Right ventricle myocardium inferior (tissue), 1 donor: ENCODE measurements around the gene GFER. TPM values are rescaled to one million over a fixed set of nuclear protein-coding genes. Genes with fewer than 3 reads are reported as not detected.
"Not testable (repeated sequence)": the region's sequence is repeated elsewhere in the genome, so short reads cannot be mapped to it uniquely, and the experiment has no call there.

Experiments
- ATAC-seq: fragments of 200-7000 bp; cut with Tn5 transposase; one replicate; pipeline ENCODE4 v1.9.1; 2020; ENCODE audit warnings: mild to moderate bottlenecking, moderate library complexity
- DNase-seq: peaks from one replicate; pipeline ENCODE4 v3.0.0; 2021; ENCODE audit errors: missing footprints
- intact Hi-C: fragments of 100-400 bp; cut with DNase I; formaldehyde crosslinking; loops from one replicate; pipeline ENCODE4 v1.11.0; 2022
- total RNA-seq: library from RNA; stranded (reverse); fragmentation: NEBNext Ultra II Directional; extraction: Animal tissue kit (Norgen Biotek cat#: 25700); gene quantifications from one replicate; pipeline ENCODE4 v1.2.1, GENCODE V29; 2021
- donor health status: DM: no; HTN: yes; CAD: no; lungs with severe emphysema.

Gene GFER
- total RNA-seq, 1 donor from 2014 or later: 25.8 TPM

GRCh38 chr16:2031081-2031577 lies 47.1 kb downstream of the GFER start:
- DNase-seq (no peak), ATAC-seq (peak; percentile 1)
- intact Hi-C loops: no loop called here

- peak; percentile 26 for ATAC-seq
- no peak for DNase-seq
- intact Hi-C loops: loop anchor here (2.0 kb wide), 1 partner anchor 14 kb away; the partner anchor contains the start of genes NTHL1 and TSC2
These were observed 48.5 kb downstream of the GFER start for GRCh38 chr16:2032285-2033056.

GRCh38 chr16:2033057-2033908 lies 49.3 kb downstream of the GFER start:
- peak; percentile 62 for ATAC-seq
- DNase-seq: peak; percentile 80
- intact Hi-C loops: loop anchor here (2.0 kb wide), 1 partner anchor 14 kb away; the partner anchor contains the start of genes NTHL1 and TSC2

- intact Hi-C loops: loop anchor here (2.0 kb wide), 1 partner anchor 13 kb away; the partner anchor contains the start of genes NTHL1 and TSC2
- not testable (repeated sequence) for ATAC-seq, DNase-seq
These were observed 50.1 kb downstream of the GFER start for GRCh38 chr16:2033909-2034695.

GRCh38 chr16:2034696-2035430 lies 50.9 kb downstream of the GFER start:
- intact Hi-C loops: no loop called here
- DNase-seq (no peak), ATAC-seq (no peak)

GRCh38 chr16:2035431-2036199 lies 51.6 kb downstream of the GFER start:
- intact Hi-C loops: no loop called here
- peak; percentile 9 for ATAC-seq
- peak; percentile 84 for DNase-seq

GRCh38 chr16:2036200-2036966 lies 52.4 kb downstream of the GFER start:
- ATAC-seq (no peak), DNase-seq (no peak)
- intact Hi-C loops: no loop called here

- no peak for DNase-seq
- intact Hi-C loops: no loop called here
- ATAC-seq: no peak
These were observed 53.1 kb downstream of the GFER start for GRCh38 chr16:2037115-2037514.

Other genes starting within 250 kb of the GFER start
- gene NME3, start 212.7 kb upstream of the GFER start, total RNA-seq: 33.9 TPM
- 8.2 TPM for gene EME2, start 211.4 kb upstream of the GFER start, total RNA-seq
- 80.8 TPM for gene MRPS34, start 211.1 kb upstream of the GFER start, total RNA-seq
- gene SPSB3, start 201.6 kb upstream of the GFER start, total RNA-seq: 36.1 TPM
- 37.9 TPM for gene NUBP2, start 201.2 kb upstream of the GFER start, total RNA-seq
- gene IGFALS, start 190.5 kb upstream of the GFER start, total RNA-seq: not detected
- 171 TPM for gene HAGH, start 157.4 kb upstream of the GFER start, total RNA-seq
- gene FAHD1, start 157.0 kb upstream of the GFER start, total RNA-seq: 28.3 TPM
- not detected for gene MEIOB, start 112.0 kb upstream of the GFER start, total RNA-seq
- not detected for gene HS3ST6, start 65.8 kb upstream of the GFER start, total RNA-seq
- 25.3 TPM for gene MSRB1, start 41.0 kb upstream of the GFER start, total RNA-seq
- gene RPL3L, start 29.5 kb upstream of the GFER start, total RNA-seq: 271 TPM
- 737 TPM for gene NDUFB10, start 24.7 kb upstream of the GFER start, total RNA-seq
- 907 TPM for gene RPS2, start 19.4 kb upstream of the GFER start, total RNA-seq
- gene RNF151, start 17.3 kb upstream of the GFER start, total RNA-seq: not detected
- gene TBL3, start 12.1 kb upstream of the GFER start, total RNA-seq: 24.9 TPM
- 0.22 TPM for gene NOXO1, start 2.7 kb upstream of the GFER start, total RNA-seq
- gene SYNGR3, start 5.8 kb downstream of the GFER start, total RNA-seq: 0.62 TPM
- gene ZNF598, start 25.6 kb downstream of the GFER start, total RNA-seq: 18.5 TPM
- not detected for gene NPW, start 35.6 kb downstream of the GFER start, total RNA-seq
- gene NHERF2, start 42.7 kb downstream of the GFER start, total RNA-seq: 292 TPM
- 23.3 TPM for gene NTHL1, start 63.6 kb downstream of the GFER start, total RNA-seq
- gene TSC2, start 63.8 kb downstream of the GFER start, total RNA-seq: 62.8 TPM
- gene PKD1, start 151.7 kb downstream of the GFER start, total RNA-seq: 85.8 TPM
- 0.87 TPM for gene RAB26, start 164.4 kb downstream of the GFER start, total RNA-seq
- 27.3 TPM for gene TRAF7, start 171.6 kb downstream of the GFER start, total RNA-seq
- gene CASKIN1, start 212.4 kb downstream of the GFER start, total RNA-seq: 5.8 TPM
- gene MLST8, start 221.3 kb downstream of the GFER start, total RNA-seq: 25.3 TPM
- gene BRICD5, start 226.7 kb downstream of the GFER start, total RNA-seq: 13.2 TPM
- gene PGP, start 230.6 kb downstream of the GFER start, total RNA-seq: 35.1 TPM
- gene E4F1, start 239.4 kb downstream of the GFER start, total RNA-seq: 14.1 TPM